ENCODE data around the gene PSMG3. TPM values are rescaled to one million over a fixed set of nuclear protein-coding genes. Genes with fewer than 3 reads are reported as not detected.

PSMG3 gene
- total RNA-seq, 1 experiment from 2014 or later: 63.0 TPM

DNA sequence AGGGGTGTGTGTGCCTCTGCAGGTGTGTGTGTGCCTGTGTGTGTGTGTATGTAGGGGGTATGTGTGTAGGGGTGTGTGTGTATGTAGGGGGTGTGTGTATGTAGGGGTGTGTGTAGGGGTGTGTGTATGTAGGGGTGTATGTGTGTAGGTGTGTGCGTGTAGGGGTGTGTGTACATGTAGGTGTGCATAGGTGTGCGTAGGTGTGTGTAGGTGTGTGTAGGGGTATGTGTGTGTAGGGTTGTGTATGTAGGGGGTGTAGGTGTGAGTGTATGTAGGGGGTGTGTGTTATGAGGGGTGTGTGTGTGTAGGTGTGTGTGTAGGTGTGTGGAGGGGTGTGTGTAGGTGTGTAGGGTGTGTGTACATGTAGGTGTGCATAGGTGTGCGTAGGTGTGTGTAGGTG, 48.6 kb upstream of the PSMG3 start:
- H3K23me2 ChIP-seq (ENCODE audit: insufficient read length, low read depth, low read length, poor library complexity, severe bottlenecking): no peaks in the 10 kb centered on the region
- no peak overlapping the region for H3K23ac ChIP-seq (ENCODE audit: insufficient read length, low read depth, low read length)
- no peaks in the 10 kb centered on the region for H3K79me2 ChIP-seq (ENCODE audit: insufficient read depth, low read length)
- WGBS (ENCODE audit: extremely low coverage, insufficient read length, low lambda C conversion rate): 100% methylated on average over 3 of the region's 3 CpGs
- H2BK120ac ChIP-seq (ENCODE audit: low read depth, low read length, poor library complexity, severe bottlenecking): no peak overlapping the region
- no peak overlapping the region; a peak in 1 of 7 replicates for H3K27ac Mint-ChIP-seq
- H3K9me3 ChIP-seq (ENCODE audit: control insufficient read depth, low read depth, low read length): no peaks in the 10 kb centered on the region
- H3K27me3 ChIP-seq (ENCODE audit: insufficient read depth, low read length): no peaks in the 10 kb centered on the region
- H3K9me3 Mint-ChIP-seq: peaks cover 3 to 4% of the 10 kb centered on the region in 2 experiments; a peak in 2 of 5 replicates
- H2BK5ac ChIP-seq (ENCODE audit: insufficient read length, low read length): no peak overlapping the region
- TF ChIP-seq, protein P1, sequence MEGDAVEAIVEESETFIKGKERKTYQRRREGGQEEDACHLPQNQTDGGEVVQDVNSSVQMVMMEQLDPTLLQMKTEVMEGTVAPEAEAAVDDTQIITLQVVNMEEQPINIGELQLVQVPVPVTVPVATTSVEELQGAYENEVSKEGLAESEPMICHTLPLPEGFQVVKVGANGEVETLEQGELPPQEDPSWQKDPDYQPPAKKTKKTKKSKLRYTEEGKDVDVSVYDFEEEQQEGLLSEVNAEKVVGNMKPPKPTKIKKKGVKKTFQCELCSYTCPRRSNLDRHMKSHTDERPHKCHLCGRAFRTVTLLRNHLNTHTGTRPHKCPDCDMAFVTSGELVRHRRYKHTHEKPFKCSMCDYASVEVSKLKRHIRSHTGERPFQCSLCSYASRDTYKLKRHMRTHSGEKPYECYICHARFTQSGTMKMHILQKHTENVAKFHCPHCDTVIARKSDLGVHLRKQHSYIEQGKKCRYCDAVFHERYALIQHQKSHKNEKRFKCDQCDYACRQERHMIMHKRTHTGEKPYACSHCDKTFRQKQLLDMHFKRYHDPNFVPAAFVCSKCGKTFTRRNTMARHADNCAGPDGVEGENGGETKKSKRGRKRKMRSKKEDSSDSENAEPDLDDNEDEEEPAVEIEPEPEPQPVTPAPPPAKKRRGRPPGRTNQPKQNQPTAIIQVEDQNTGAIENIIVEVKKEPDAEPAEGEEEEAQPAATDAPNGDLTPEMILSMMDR (conservative IDR thresholded peaks at IDR 0.05): no peak
- H3K79me1 ChIP-seq (ENCODE audit: insufficient read depth, low read depth, low read length, poor library complexity, severe bottlenecking): no peaks in the 10 kb centered on the region
- no peak overlapping the region for H3K4me2 ChIP-seq (ENCODE audit: insufficient read depth, insufficient read length, low read length)
- no peak overlapping the region for H2BK12ac ChIP-seq (ENCODE audit: insufficient read length, low read depth, low read length)
- no peaks in the 10 kb centered on the region for H3K36me3 Mint-ChIP-seq (ENCODE audit: insufficient read depth in 1 of 3, low read depth in 3 of 3)
- H2BK15ac ChIP-seq (ENCODE audit: low read depth, low read length): no peak overlapping the region
- no peaks in the 10 kb centered on the region for H4K20me1 ChIP-seq (ENCODE audit: control insufficient read depth, insufficient read depth, insufficient read length)
- no peak overlapping the region for H3K4ac ChIP-seq (ENCODE audit: low read depth, low read length)
- H2BK20ac ChIP-seq (ENCODE audit: low read depth, low read length, poor library complexity, severe bottlenecking): no peak overlapping the region
- no peak overlapping the region for H4K91ac ChIP-seq (ENCODE audit: insufficient read length, low read depth, low read length)
- no peak overlapping the region for H3K27ac ChIP-seq (ENCODE audit: insufficient read length, low read depth, low read length)
- no peaks in the 10 kb centered on the region for H3K4me1 ChIP-seq (ENCODE audit: insufficient read depth, low read length)
- no peak overlapping the region for H3K4me3 Mint-ChIP-seq
- H3K14ac ChIP-seq (ENCODE audit: insufficient read depth, low read length): no peak overlapping the region
- no peak for DNase-seq
- no peak overlapping the region for H2AFZ ChIP-seq (ENCODE audit: low read length)
- H3K56ac ChIP-seq (ENCODE audit: insufficient read length, low read depth, low read length): no peak overlapping the region
- H3K18ac ChIP-seq (ENCODE audit: insufficient read length, low read depth, low read length): no peak overlapping the region
- peaks cover 0 to 9% of the 10 kb centered on the region in 2 experiments; a peak in 1 of 4 replicates for H3K4me1 Mint-ChIP-seq
- no peak overlapping the region for H3T11ph ChIP-seq (ENCODE audit: low read length)
- H2AK5ac ChIP-seq (ENCODE audit: insufficient read length, low read length): no peak overlapping the region
- H4K5ac ChIP-seq (ENCODE audit: insufficient read length, low read depth, low read length): no peak overlapping the region
- H3K27me3 Mint-ChIP-seq (ENCODE audit: low read depth): peaks cover 2% of the 10 kb centered on the region
- H3K9ac ChIP-seq (ENCODE audit: extremely low read depth, insufficient read length, low read length): no peak overlapping the region
- H4K8ac ChIP-seq (replicated peaks; ENCODE audit: insufficient read length, low read depth, low read length): no peak overlapping the region

Measured in H9 (cell line).